Keratinocyte (primary cell): ENCODE results near the gene CARD11. TPM values are rescaled to one million over a fixed set of nuclear protein-coding genes. Genes with fewer than 3 reads are reported as not detected.
A peak's percentile ranks its signal among the peaks of the same experiment; 100 is the strongest.

Experiments used
- DNase-seq: peaks from one replicate; pipeline ENCODE4 v3.0.0-alpha.2; 2011; ENCODE audit warnings: low read depth, missing footprints, low spot score
- FAIRE-seq: peaks from 2 replicates; lab custom pipeline; 2011; peaks lifted over from hg19 to GRCh38; lab: Jason Lieb, UNC
- H2AFZ ChIP-seq: 2 replicates; pipeline ENCODE4 v1.6.0; 2012; ENCODE audit warnings: low read length, control low read depth, inconsistent platforms; ENCODE audit not compliant: control insufficient read depth
- H3K27ac ChIP-seq: 2 replicates; pipeline ENCODE4 v1.5.1; 2011; ENCODE audit warnings: low read length; ENCODE audit not compliant: control insufficient read depth, insufficient read depth
- H3K27me3 ChIP-seq: 3 replicates; pipeline ENCODE4 v1.6.0; 2011; ENCODE audit warnings: low read length; ENCODE audit not compliant: control insufficient read depth, insufficient read depth; ENCODE audit errors: extremely low read depth
- H3K36me3 ChIP-seq, 2 experiments: 2 replicates in 1 of 2; 3 replicates in 1 of 2; pipeline ENCODE4 v1.5.1; 2011; ENCODE audit warnings: low read length in 2 of 2, mild to moderate bottlenecking in 1 of 2; ENCODE audit not compliant: control insufficient read depth in 2 of 2, insufficient read depth in 2 of 2; ENCODE audit errors: extremely low read depth in 1 of 2
- H3K4me1 ChIP-seq: 3 replicates; pipeline ENCODE4 v1.5.1; 2011; ENCODE audit warnings: low read length; ENCODE audit not compliant: control insufficient read depth, insufficient read depth; ENCODE audit errors: extremely low read depth
- H3K4me2 ChIP-seq: 3 replicates; pipeline ENCODE4 v1.6.0; 2011; ENCODE audit warnings: low read depth, low read length; ENCODE audit not compliant: control insufficient read depth, insufficient read depth; ENCODE audit errors: extremely low read depth
- H3K4me3 ChIP-seq, 3 experiments: fragments of 200-600 bp in 1 of 3; sonication (generic) in 1 of 3; 2 replicates in 2 of 3; 3 replicates in 1 of 3; pipeline ENCODE4 v1.5.1; 2011 to 2016; ENCODE audit warnings: low read length in 3 of 3, mild to moderate bottlenecking in 3 of 3, control low read depth in 2 of 3, inconsistent platforms in 1 of 3, low read depth in 1 of 3, mixed read lengths in 1 of 3, mixed run types in 1 of 3, moderate library complexity in 1 of 3; ENCODE audit not compliant: control insufficient read depth in 2 of 3, insufficient read depth in 2 of 3; ENCODE audit errors: extremely low read depth in 1 of 3
- H3K79me2 ChIP-seq: 2 replicates; pipeline ENCODE4 v1.6.0; 2012; ENCODE audit warnings: low read length; ENCODE audit not compliant: control insufficient read depth, insufficient read depth
- H3K9ac ChIP-seq: 3 replicates; pipeline ENCODE4 v1.6.0; 2011; ENCODE audit warnings: low read length; ENCODE audit not compliant: control insufficient read depth, insufficient read depth; ENCODE audit errors: extremely low read depth
- H3K9me1 ChIP-seq: 3 replicates; pipeline ENCODE4 v1.6.0; 2011; ENCODE audit warnings: low read length; ENCODE audit not compliant: control insufficient read depth, insufficient read depth; ENCODE audit errors: extremely low read depth
- H3K9me3 ChIP-seq: 2 replicates; pipeline ENCODE4 v1.5.1; 2012; ENCODE audit warnings: low read depth, low read length; ENCODE audit not compliant: control insufficient read depth
- H4K20me1 ChIP-seq: 3 replicates; pipeline ENCODE4 v1.6.0; 2011; ENCODE audit warnings: low read length; ENCODE audit not compliant: control insufficient read depth, insufficient read depth; ENCODE audit errors: extremely low read depth
- CTCF ChIP-seq, 3 experiments: IDR thresholded peaks in 1 of 3; conservative IDR thresholded peaks in 1 of 3; optimal IDR thresholded peaks in 1 of 3; 2 replicates in 2 of 3; 3 replicates in 1 of 3; pipeline versions ENCODE3 to v1.5.1; 2011; ENCODE audit warnings: low read length in 3 of 3, mild to moderate bottlenecking in 3 of 3, moderate library complexity in 2 of 3, control low read depth in 1 of 3, inconsistent platforms in 1 of 3; ENCODE audit not compliant: insufficient read depth in 2 of 3; ENCODE audit errors: extremely low read depth in 1 of 3
- EZH2 ChIP-seq: IDR thresholded peaks from one replicate; pipeline ENCODE4 v1.6.1; 2012; ENCODE audit warnings: inconsistent platforms, mild to moderate bottlenecking, low read length, moderate library complexity
- dilution Hi-C: fragments of 300-500 bp; cut with MboI; formaldehyde crosslinking; loops from one replicate; pipeline ENCODE4 v1.7.0; 2020; ENCODE audit warnings: low sequenced_read_pairs; ENCODE audit not compliant: extremely low pct_ligation_motif_present
- polyA plus RNA-seq, 5 experiments: library from polyadenylated mRNA; depleted of rRNA in 3 of 5; stranded (reverse) in 3 of 5; stranded (forward) in 1 of 5; unstranded in 1 of 5; fragments of >200 nt; gene quantifications; 1 replicate in 1 of 5; 2 replicates in 3 of 5; 3 replicates in 1 of 5; pipeline versions ENCODE4 v1.2.1 to v1.2.3, GENCODE V29; 2011 to 2012; ENCODE audit warnings: missing spikeins in 2 of 5, low read depth in 1 of 5, low replicate concordance in 1 of 5

Gene CARD11
- polyA plus RNA-seq, 1 donor (not counting 4 experiments of a cell fraction or from before 2014, with no cell fraction given) = 4.3 TPM

DNA sequence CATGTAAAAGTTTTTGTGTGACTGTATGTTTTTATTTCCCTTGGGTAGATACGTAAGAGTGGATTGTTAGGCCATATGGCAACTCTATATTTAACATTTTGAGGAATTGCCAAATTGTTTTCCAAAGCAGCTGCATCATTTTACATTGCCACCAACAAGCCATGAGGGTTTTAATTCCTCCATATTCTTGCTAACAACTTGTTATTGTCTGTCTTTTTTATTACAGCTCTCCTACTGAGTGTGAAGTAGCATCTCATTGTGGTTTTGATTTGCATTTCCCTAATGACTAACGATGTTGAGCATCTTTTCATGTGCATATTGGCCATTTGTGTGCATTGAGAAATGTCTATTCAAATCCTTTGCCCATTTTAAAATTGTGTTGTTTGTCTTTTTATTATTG lies 94.9 kb downstream of the CARD11 start:
- H2AFZ ChIP-seq = no peak overlapping the region
- no peaks in the 10 kb centered on the region for H3K9me3 ChIP-seq
- H3K27ac ChIP-seq = no peak overlapping the region
- no peak for DNase-seq
- H3K4me1 ChIP-seq = peaks cover 16% of the 10 kb centered on the region
- H4K20me1 ChIP-seq = no peaks in the 10 kb centered on the region
- H3K9ac ChIP-seq = no peak overlapping the region
- TF ChIP-seq EZH2 (no peak), CTCF (optimal IDR thresholded peaks at IDR 0.05 in 1 of 3, IDR thresholded peaks at IDR 0.05 in 1 of 3, conservative IDR thresholded peaks at IDR 0.05 in 1 of 3; ENCODE audit: extremely low read depth in 1 of 3, insufficient read depth in 2 of 3, low read length in 3 of 3) (no peak)
- H3K9me1 ChIP-seq = no peaks in the 10 kb centered on the region
- peaks cover 0 to 3% of the 10 kb centered on the region in 2 experiments for H3K36me3 ChIP-seq
- no peaks in the 10 kb centered on the region for H3K79me2 ChIP-seq
- dilution Hi-C loops = no loop called here
- peak overlapping the region; percentile 2 for H3K4me2 ChIP-seq
- H3K4me3 ChIP-seq = no peak overlapping the region
- H3K27me3 ChIP-seq = no peaks in the 10 kb centered on the region
- FAIRE-seq = no peak

GRCh38 chr7:2947058-2947780 lies 96.4 kb downstream of the CARD11 start:
- H3K4me3 ChIP-seq = no peak overlapping the region
- no peak overlapping the region for H3K27ac ChIP-seq
- DNase-seq = no peak
- no peak overlapping the region for H2AFZ ChIP-seq
- FAIRE-seq = no peak
- peaks cover 0 to 3% of the 10 kb centered on the region in 2 experiments for H3K36me3 ChIP-seq
- H3K4me1 ChIP-seq = peaks cover 6% of the 10 kb centered on the region
- no peaks in the 10 kb centered on the region for H4K20me1 ChIP-seq
- H3K9me3 ChIP-seq = no peaks in the 10 kb centered on the region
- no peak overlapping the region for H3K9ac ChIP-seq
- H3K4me2 ChIP-seq = no peak overlapping the region
- dilution Hi-C loops = no loop called here
- no peaks in the 10 kb centered on the region for H3K79me2 ChIP-seq
- no peaks in the 10 kb centered on the region for H3K9me1 ChIP-seq
- no peaks in the 10 kb centered on the region for H3K27me3 ChIP-seq
- no peak for TF ChIP-seq CTCF (optimal IDR thresholded peaks at IDR 0.05 in 1 of 3, IDR thresholded peaks at IDR 0.05 in 1 of 3, conservative IDR thresholded peaks at IDR 0.05 in 1 of 3; ENCODE audit: extremely low read depth in 1 of 3, insufficient read depth in 2 of 3, low read length in 3 of 3)
- no peak for TF ChIP-seq EZH2
